Activated naive CD8-positive, alpha-beta T cell treated with anti-CD3 and anti-CD28 coated beads, Interleukin-2, amount 50 U/mL, for 24 hours (primary cell): ENCODE data around the gene MCC.

Source experiments
- ATAC-seq: fragments of 150-1000 bp; cut with Tn5 transposase; one replicate; pipeline ENCODE4 v1.10.0; 2021
- DNase-seq: peaks from one replicate; pipeline ENCODE4 v3.0.0; 2021
- H3K27ac Mint-ChIP-seq: one replicate; pipeline ENCODE4 v1.8.0; 2021; ENCODE audit warnings: mild to moderate bottlenecking, mixed read lengths
- H3K27me3 Mint-ChIP-seq: one replicate; pipeline ENCODE4 v1.8.0; 2021; ENCODE audit warnings: mixed read lengths
- H3K36me3 Mint-ChIP-seq: one replicate; pipeline ENCODE4 v1.8.0; 2021; ENCODE audit warnings: low read depth, mixed read lengths
- H3K4me1 Mint-ChIP-seq: one replicate; pipeline ENCODE4 v1.8.0; 2021; ENCODE audit warnings: mixed read lengths
- H3K4me3 Mint-ChIP-seq: one replicate; pipeline ENCODE4 v1.8.0; 2021; ENCODE audit warnings: mild to moderate bottlenecking, moderate library complexity, mixed read lengths
- H3K9me3 Mint-ChIP-seq: one replicate; pipeline ENCODE4 v1.8.0; 2021; ENCODE audit warnings: mixed read lengths

The MCC gene

GRCh38 chr5:113070901-113071300, 417.4 kb downstream of the MCC start:
- H3K4me3 Mint-ChIP-seq = no peak overlapping the region
- no peak overlapping the region for H3K27ac Mint-ChIP-seq
- no peaks in the 10 kb centered on the region for H3K27me3 Mint-ChIP-seq
- peaks cover 18% of the 10 kb centered on the region for H3K4me1 Mint-ChIP-seq
- H3K36me3 Mint-ChIP-seq = no peaks in the 10 kb centered on the region
- H3K9me3 Mint-ChIP-seq = no peaks in the 10 kb centered on the region
- DNase-seq (no peak), ATAC-seq (no peak)

GRCh38 chr5:113068559-113068958, 419.7 kb downstream of the MCC start:
- Mint-ChIP-seq H3K4me1 (peaks cover 12% of the 10 kb centered on the region), H3K4me3 (no peak overlapping the region), H3K27ac (no peak overlapping the region), H3K9me3 (no peaks in the 10 kb centered on the region), H3K36me3 (no peaks in the 10 kb centered on the region), H3K27me3 (no peaks in the 10 kb centered on the region)
- ATAC-seq = no peak
- no peak for DNase-seq

- Mint-ChIP-seq H3K36me3 (no peaks in the 10 kb centered on the region), H3K27me3 (no peaks in the 10 kb centered on the region), H3K27ac (no peak overlapping the region), H3K9me3 (no peaks in the 10 kb centered on the region), H3K4me3 (no peak overlapping the region), H3K4me1 (peaks cover 12% of the 10 kb centered on the region)
- ATAC-seq = no peak
- DNase-seq = no peak
Observed at GRCh38 chr5:113067635-113068344, 420.5 kb downstream of the MCC start.

GRCh38 chr5:113065626-113066025, 422.6 kb downstream of the MCC start:
- Mint-ChIP-seq H3K36me3 (no peaks in the 10 kb centered on the region), H3K9me3 (no peaks in the 10 kb centered on the region), H3K27me3 (no peaks in the 10 kb centered on the region), H3K27ac (no peak overlapping the region), H3K4me3 (no peak overlapping the region), H3K4me1 (peaks cover 33% of the 10 kb centered on the region)
- no peak for DNase-seq
- ATAC-seq = no peak

GRCh38 chr5:113064806-113065205, 423.4 kb downstream of the MCC start:
- ATAC-seq (no peak), DNase-seq (no peak)
- peaks cover 34% of the 10 kb centered on the region for H3K4me1 Mint-ChIP-seq
- H3K27ac Mint-ChIP-seq = no peak overlapping the region
- H3K9me3 Mint-ChIP-seq = no peaks in the 10 kb centered on the region
- no peaks in the 10 kb centered on the region for H3K27me3 Mint-ChIP-seq
- no peaks in the 10 kb centered on the region for H3K36me3 Mint-ChIP-seq
- no peak overlapping the region for H3K4me3 Mint-ChIP-seq

- no peak for ATAC-seq
- H3K27ac Mint-ChIP-seq = no peak overlapping the region
- no peaks in the 10 kb centered on the region for H3K9me3 Mint-ChIP-seq
- no peak for DNase-seq
- no peaks in the 10 kb centered on the region for H3K27me3 Mint-ChIP-seq
- no peak overlapping the region for H3K4me3 Mint-ChIP-seq
- H3K4me1 Mint-ChIP-seq = peaks cover 39% of the 10 kb centered on the region
- no peaks in the 10 kb centered on the region for H3K36me3 Mint-ChIP-seq
Observed at GRCh38 chr5:113063927-113064326, 424.3 kb downstream of the MCC start.

- no peaks in the 10 kb centered on the region for H3K9me3 Mint-ChIP-seq
- H3K27me3 Mint-ChIP-seq = no peaks in the 10 kb centered on the region
- H3K36me3 Mint-ChIP-seq = no peaks in the 10 kb centered on the region
- no peak overlapping the region for H3K27ac Mint-ChIP-seq
- DNase-seq = no peak
- ATAC-seq = no peak
- peaks cover 40% of the 10 kb centered on the region for H3K4me1 Mint-ChIP-seq
- no peak overlapping the region for H3K4me3 Mint-ChIP-seq
Observed at GRCh38 chr5:113062869-113063508, 425.3 kb downstream of the MCC start.

GRCh38 chr5:113061846-113062780, 426.1 kb downstream of the MCC start:
- no peak overlapping the region for H3K4me3 Mint-ChIP-seq
- DNase-seq (no peak), ATAC-seq (no peak)
- H3K4me1 Mint-ChIP-seq = peaks cover 40% of the 10 kb centered on the region
- H3K9me3 Mint-ChIP-seq = no peaks in the 10 kb centered on the region
- no peaks in the 10 kb centered on the region for H3K36me3 Mint-ChIP-seq
- H3K27ac Mint-ChIP-seq = no peak overlapping the region
- no peaks in the 10 kb centered on the region for H3K27me3 Mint-ChIP-seq

- no peaks in the 10 kb centered on the region for H3K36me3 Mint-ChIP-seq
- H3K27ac Mint-ChIP-seq = no peak overlapping the region
- no peaks in the 10 kb centered on the region for H3K9me3 Mint-ChIP-seq
- DNase-seq = no peak
- H3K27me3 Mint-ChIP-seq = no peaks in the 10 kb centered on the region
- no peak overlapping the region for H3K4me3 Mint-ChIP-seq
- peaks cover 40% of the 10 kb centered on the region for H3K4me1 Mint-ChIP-seq
- no peak for ATAC-seq
Observed at GRCh38 chr5:113060408-113061025, 427.7 kb downstream of the MCC start.

- Mint-ChIP-seq H3K4me3 (no peak overlapping the region), H3K9me3 (no peaks in the 10 kb centered on the region), H3K27ac (no peak overlapping the region), H3K36me3 (no peaks in the 10 kb centered on the region), H3K27me3 (no peaks in the 10 kb centered on the region), H3K4me1 (peaks cover 38% of the 10 kb centered on the region)
- ATAC-seq (no peak), DNase-seq (no peak)
Observed at GRCh38 chr5:113059232-113060040, 428.8 kb downstream of the MCC start.

- no peaks in the 10 kb centered on the region for H3K27me3 Mint-ChIP-seq
- H3K27ac Mint-ChIP-seq = no peak overlapping the region
- ATAC-seq = no peak
- H3K36me3 Mint-ChIP-seq = no peaks in the 10 kb centered on the region
- no peaks in the 10 kb centered on the region for H3K9me3 Mint-ChIP-seq
- peaks cover 38% of the 10 kb centered on the region for H3K4me1 Mint-ChIP-seq
- no peak for DNase-seq
- no peak overlapping the region for H3K4me3 Mint-ChIP-seq
Observed at GRCh38 chr5:113058706-113059226, 429.5 kb downstream of the MCC start.

GRCh38 chr5:113058269-113058668, 430.0 kb downstream of the MCC start:
- H3K27me3 Mint-ChIP-seq = no peaks in the 10 kb centered on the region
- no peak overlapping the region for H3K4me3 Mint-ChIP-seq
- ATAC-seq = no peak
- H3K9me3 Mint-ChIP-seq = no peaks in the 10 kb centered on the region
- H3K4me1 Mint-ChIP-seq = peaks cover 33% of the 10 kb centered on the region
- H3K36me3 Mint-ChIP-seq = no peaks in the 10 kb centered on the region
- H3K27ac Mint-ChIP-seq = no peak overlapping the region
- DNase-seq = no peak

GRCh38 chr5:113057557-113057984, 430.7 kb downstream of the MCC start:
- no peak for ATAC-seq
- no peak overlapping the region for H3K4me3 Mint-ChIP-seq
- H3K36me3 Mint-ChIP-seq = no peaks in the 10 kb centered on the region
- H3K4me1 Mint-ChIP-seq = peaks cover 26% of the 10 kb centered on the region
- no peak for DNase-seq
- H3K9me3 Mint-ChIP-seq = no peaks in the 10 kb centered on the region
- H3K27me3 Mint-ChIP-seq = no peaks in the 10 kb centered on the region
- H3K27ac Mint-ChIP-seq = no peak overlapping the region

GRCh38 chr5:113056988-113057387, 431.3 kb downstream of the MCC start:
- Mint-ChIP-seq H3K36me3 (no peaks in the 10 kb centered on the region), H3K4me3 (no peak overlapping the region), H3K27me3 (no peaks in the 10 kb centered on the region), H3K27ac (no peak overlapping the region), H3K4me1 (peaks cover 21% of the 10 kb centered on the region), H3K9me3 (no peaks in the 10 kb centered on the region)
- no peak for DNase-seq
- no peak for ATAC-seq
